BLaER1 treated with 17β-estradiol and CSF1 and Interleukin-3, amounts not matched to agents 10 nM and 100 nM (cell line): ENCODE results near the gene RER1.
"Not testable (repeated sequence)": the region's sequence is repeated elsewhere in the genome, so short reads cannot be mapped to it uniquely, and the experiment has no call there.

ENCODE experiments used
- H3K27ac ChIP-seq, 11 experiments: shearing (Covaris generic); formaldehyde crosslinking; 2 replicates each; pipeline ENCODE4 v1.8.1; 2022
- H3K27me3 ChIP-seq, 11 experiments: shearing (Covaris generic); formaldehyde crosslinking; 2 replicates each; pipeline ENCODE4 v1.8.1; 2022
- H3K36me3 ChIP-seq, 11 experiments: shearing (Covaris generic); formaldehyde crosslinking; 2 replicates each; pipeline ENCODE4 v1.8.1; 2022
- H3K4me1 ChIP-seq, 10 experiments: shearing (Covaris generic); formaldehyde crosslinking; 2 replicates each; pipeline ENCODE4 v1.8.1; 2022
- H3K4me2 ChIP-seq, 11 experiments: shearing (Covaris generic); formaldehyde crosslinking; 2 replicates each; pipeline ENCODE4 v1.8.1; 2022
- H3K4me3 ChIP-seq, 10 experiments: shearing (Covaris generic); formaldehyde crosslinking; 2 replicates each; pipeline ENCODE4 v1.8.1; 2022
- H3K9ac ChIP-seq, 11 experiments: shearing (Covaris generic); formaldehyde crosslinking; 2 replicates each; pipeline ENCODE4 v1.8.1; 2022
- H3K9me3 ChIP-seq, 11 experiments: shearing (Covaris generic); formaldehyde crosslinking; replicated peaks in 1 of 11; 2 replicates each; pipeline ENCODE4 v1.8.1; 2022
- H4K20me1 ChIP-seq, 11 experiments: shearing (Covaris generic); formaldehyde crosslinking; 2 replicates each; pipeline ENCODE4 v1.8.1; 2022
- Cebpa-rat ChIP-seq, 11 experiments: shearing (Covaris generic); IDR thresholded peaks; 2 replicates each; pipeline ENCODE4 v1.8.1; 2022

Gene RER1

GRCh38 chr1:2437617-2438016 lies 46.0 kb downstream of the RER1 start:
- Histone ChIP-seq H3K36me3 (no peaks in the 10 kb centered on the region), H3K9ac (peak overlapping the region in 3 of 11 experiments; percentile 18 to 32 (median 19); a peak in 2 of 22 replicates), H3K4me2 (peak overlapping the region in 8 of 11 experiments; percentile 74 to 92 (median 86); a peak in 16 of 22 replicates), H4K20me1 (peaks cover 0 to 66% (median 2%) of the 10 kb centered on the region in 11 experiments; a peak in 11 of 22 replicates), H3K27me3 (peaks cover 26 to 44% (median 36%) of the 10 kb centered on the region in 11 experiments), H3K27ac (0 out of 22 replicates have a peak overlapping the region, but pooled peaks of 1 of the 11 experiments have one; percentile 35), H3K9me3 (peaks cover 7 to 13% (median 10%) of the 10 kb centered on the region in 11 experiments), H3K4me3 (no peak overlapping the region), H3K4me1 (peaks cover 4 to 92% (median 78%) of the 10 kb centered on the region in 10 experiments; a peak in 19 of 20 replicates)
- TF ChIP-seq Cebpa-rat (IDR thresholded peaks at IDR 0.05): no peak

GRCh38 chr1:2438038-2438437 lies 46.4 kb downstream of the RER1 start:
- Histone ChIP-seq H3K4me3 (no peak overlapping the region), H3K4me2 (peak overlapping the region; percentile 19 to 92 (median 82); a peak in 19 of 22 replicates), H3K36me3 (no peaks in the 10 kb centered on the region), H4K20me1 (peaks cover 0 to 66% (median 7%) of the 10 kb centered on the region in 11 experiments; a peak in 12 of 22 replicates), H3K9ac (peak overlapping the region in 5 of 11 experiments; percentile 11 to 32 (median 19); a peak in 6 of 22 replicates), H3K4me1 (peaks cover 6 to 92% (median 78%) of the 10 kb centered on the region in 10 experiments; a peak in 19 of 20 replicates), H3K27me3 (peaks cover 28 to 44% (median 36%) of the 10 kb centered on the region in 11 experiments), H3K27ac (peak overlapping the region in 3 of 11 experiments; percentile 25 to 50 (median 35); a peak in 3 of 22 replicates), H3K9me3 (peaks cover 7 to 13% (median 10%) of the 10 kb centered on the region in 11 experiments)
- no peak for TF ChIP-seq Cebpa-rat (IDR thresholded peaks at IDR 0.05)

GRCh38 chr1:2438641-2439040 lies 47.0 kb downstream of the RER1 start:
- peaks cover 0 to 66% (median 11%) of the 10 kb centered on the region in 11 experiments; a peak in 12 of 22 replicates for H4K20me1 ChIP-seq
- no peak for TF ChIP-seq Cebpa-rat (IDR thresholded peaks at IDR 0.05)
- peak overlapping the region in 5 of 11 experiments; percentile 11 to 32 (median 19); a peak in 4 of 22 replicates for H3K9ac ChIP-seq
- H3K9me3 ChIP-seq: peaks cover 7 to 13% (median 10%) of the 10 kb centered on the region in 11 experiments
- H3K27me3 ChIP-seq: peaks cover 30 to 44% (median 36%) of the 10 kb centered on the region in 11 experiments
- H3K4me1 ChIP-seq: peaks cover 12 to 94% (median 83%) of the 10 kb centered on the region in 10 experiments; a peak in 19 of 20 replicates
- H3K4me3 ChIP-seq: no peak overlapping the region
- H3K27ac ChIP-seq: peak overlapping the region in 2 of 11 experiments; percentile 35 to 50; a peak in 1 of 22 replicates
- no peaks in the 10 kb centered on the region for H3K36me3 ChIP-seq
- H3K4me2 ChIP-seq: peak overlapping the region; percentile 19 to 92 (median 82); a peak in 19 of 22 replicates

- peak overlapping the region in 1 of 11 experiments; percentile 22; a peak in 2 of 22 replicates for H3K9ac ChIP-seq
- H3K9me3 ChIP-seq: peaks cover 7 to 13% (median 10%) of the 10 kb centered on the region in 11 experiments
- no peaks in the 10 kb centered on the region for H3K36me3 ChIP-seq
- H3K4me2 ChIP-seq: peak overlapping the region in 10 of 11 experiments; percentile 26 to 92 (median 83); a peak in 18 of 22 replicates
- H4K20me1 ChIP-seq: peaks cover 0 to 66% (median 17%) of the 10 kb centered on the region in 11 experiments; a peak in 12 of 22 replicates
- no peak for TF ChIP-seq Cebpa-rat (IDR thresholded peaks at IDR 0.05)
- H3K4me3 ChIP-seq: no peak overlapping the region
- H3K4me1 ChIP-seq: peaks cover 18 to 94% (median 87%) of the 10 kb centered on the region in 10 experiments; a peak in 19 of 20 replicates
- no peak overlapping the region for H3K27ac ChIP-seq
- H3K27me3 ChIP-seq: peaks cover 30 to 44% (median 36%) of the 10 kb centered on the region in 11 experiments
Measured at GRCh38 chr1:2439369-2439768, 47.7 kb downstream of the RER1 start.

GRCh38 chr1:2440346-2440745 lies 48.7 kb downstream of the RER1 start:
- Histone ChIP-seq H3K9me3 (peaks cover 7 to 13% (median 10%) of the 10 kb centered on the region in 11 experiments), H3K27me3 (peaks cover 37 to 44% (median 40%) of the 10 kb centered on the region in 11 experiments), H4K20me1 (peaks cover 0 to 63% (median 17%) of the 10 kb centered on the region in 11 experiments; a peak in 12 of 22 replicates), H3K4me1 (peaks cover 18 to 94% (median 90%) of the 10 kb centered on the region in 10 experiments; a peak in 19 of 20 replicates), H3K4me2 (peak overlapping the region in 6 of 11 experiments; percentile 84 to 99 (median 94); a peak in 12 of 22 replicates), H3K4me3 (0 out of 20 replicates have a peak overlapping the region, but pooled peaks of 1 of the 10 experiments have one; percentile 31)
- H3K36me3 ChIP-seq, H3K9ac ChIP-seq, H3K27ac ChIP-seq: not testable (repeated sequence)

GRCh38 chr1:2441746-2442145 lies 50.1 kb downstream of the RER1 start:
- peaks cover 0 to 68% (median 17%) of the 10 kb centered on the region in 11 experiments; a peak in 12 of 22 replicates for H4K20me1 ChIP-seq
- peaks cover 37 to 54% (median 49%) of the 10 kb centered on the region in 11 experiments for H3K27me3 ChIP-seq
- H3K36me3 ChIP-seq: no peaks in the 10 kb centered on the region
- no peak overlapping the region for H3K4me3 ChIP-seq
- peaks cover 7 to 13% (median 10%) of the 10 kb centered on the region in 11 experiments for H3K9me3 ChIP-seq
- H3K4me1 ChIP-seq: peaks cover 29 to 100% (median 97%) of the 10 kb centered on the region in 10 experiments
- TF ChIP-seq Cebpa-rat (IDR thresholded peaks at IDR 0.05): no peak
- H3K27ac ChIP-seq: no peak overlapping the region
- peak overlapping the region in 8 of 11 experiments; percentile 15 to 99 (median 94); a peak in 14 of 22 replicates for H3K4me2 ChIP-seq
- H3K9ac ChIP-seq: no peak overlapping the region

- H3K9ac ChIP-seq: no peak overlapping the region
- H3K4me3 ChIP-seq: peak overlapping the region in 1 of 10 experiments; percentile 52; a peak in 3 of 20 replicates
- peak overlapping the region in 9 of 11 experiments; percentile 80 to 99 (median 92); a peak in 17 of 22 replicates for H3K4me2 ChIP-seq
- no peaks in the 10 kb centered on the region for H3K36me3 ChIP-seq
- H3K9me3 ChIP-seq: peaks cover 7 to 13% (median 10%) of the 10 kb centered on the region in 11 experiments
- H3K27me3 ChIP-seq: peaks cover 37 to 61% (median 49%) of the 10 kb centered on the region in 11 experiments
- peaks cover 0 to 69% (median 17%) of the 10 kb centered on the region in 11 experiments; a peak in 12 of 22 replicates for H4K20me1 ChIP-seq
- H3K4me1 ChIP-seq: peaks cover 38 to 100% (median 97%) of the 10 kb centered on the region in 10 experiments
- no peak for TF ChIP-seq Cebpa-rat (IDR thresholded peaks at IDR 0.05)
- no peak overlapping the region for H3K27ac ChIP-seq
Measured at GRCh38 chr1:2442661-2443060, 51.0 kb downstream of the RER1 start.

- peak overlapping the region; percentile 30 to 59 (median 52) for H3K4me3 ChIP-seq
- H3K4me2 ChIP-seq: peak overlapping the region; percentile 79 to 99 (median 92)
- H3K36me3 ChIP-seq: no peaks in the 10 kb centered on the region
- H3K9ac ChIP-seq: peak overlapping the region in 1 of 11 experiments; percentile 20; a peak in 1 of 22 replicates
- H3K9me3 ChIP-seq: peaks cover 7 to 13% (median 10%) of the 10 kb centered on the region in 11 experiments
- no peak for TF ChIP-seq Cebpa-rat (IDR thresholded peaks at IDR 0.05)
- H4K20me1 ChIP-seq: peaks cover 0 to 71% (median 17%) of the 10 kb centered on the region in 11 experiments; a peak in 12 of 22 replicates
- no peak overlapping the region for H3K27ac ChIP-seq
- peaks cover 46 to 100% (median 97%) of the 10 kb centered on the region in 10 experiments for H3K4me1 ChIP-seq
- H3K27me3 ChIP-seq: peaks cover 37 to 63% (median 49%) of the 10 kb centered on the region in 11 experiments
Measured at GRCh38 chr1:2443277-2444137, 51.9 kb downstream of the RER1 start.
